ENCODE measurements around the gene PRR5L.

DNA sequence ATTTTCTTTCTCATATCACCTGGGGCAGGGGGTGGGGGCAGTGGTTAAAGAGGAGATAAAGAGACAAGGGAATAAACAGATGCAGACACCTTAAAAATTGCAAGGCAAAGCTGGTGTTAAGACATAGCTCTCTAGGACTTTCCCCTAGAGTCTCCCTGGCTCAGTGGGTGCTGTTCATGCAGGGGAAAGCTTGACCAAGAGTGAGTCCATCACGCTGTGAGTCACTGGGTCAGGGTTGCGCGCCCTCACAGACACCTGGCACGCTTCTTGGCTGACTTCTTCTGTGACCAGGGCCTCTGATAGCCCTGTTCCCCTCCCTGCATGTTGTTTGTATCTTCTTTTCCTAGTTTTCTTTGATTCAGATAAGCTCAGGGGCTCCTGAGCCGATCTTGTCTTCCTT, 38.7 kb upstream of the PRR5L start:
- TF ChIP-seq ZNF274 (IDR thresholded peaks at IDR 0.05; ENCODE audit: low read depth, low read length) (no peak), YY1 (IDR thresholded peaks at IDR 0.05; ENCODE audit: insufficient read depth, insufficient read length) (no peak)

Measured in NT2/D1 (cell line).